Colonic mucosa (tissue), 4 donors: ENCODE results near the gene SLC47A1. TPM values are rescaled to one million over a fixed set of nuclear protein-coding genes. Genes with fewer than 3 reads are reported as not detected.

Experiments
- DNase-seq: peaks from one replicate; pipeline ENCODE4 v3.0.0-alpha.2; 2020
- H3K27ac ChIP-seq: fragments of 200-600 bp; one replicate; pipeline ENCODE4 v1.8.0; 2021
- H3K27me3 ChIP-seq: fragments of 200-600 bp; one replicate; pipeline ENCODE4 v1.8.0; 2021
- H3K36me3 ChIP-seq: fragments of 200-600 bp; one replicate; pipeline ENCODE4 v1.8.0; 2021
- H3K4me1 ChIP-seq: fragments of 200-600 bp; one replicate; pipeline ENCODE4 v1.8.0; 2021; ENCODE audit warnings: mild to moderate bottlenecking
- H3K4me3 ChIP-seq: fragments of 200-600 bp; one replicate; pipeline ENCODE4 v1.8.0; 2021
- H3K9ac ChIP-seq, 2 donors: one replicate each; pipeline ENCODE4 v1.7.0; 2013; ENCODE audit warnings: control low read depth in 2 of 2, low read depth in 2 of 2, low read length in 2 of 2
- H3K9me3 ChIP-seq: fragments of 200-600 bp; one replicate; pipeline ENCODE4 v1.8.0; 2021
- CTCF ChIP-seq: fragments of 200-600 bp; IDR thresholded peaks from one replicate; pipeline ENCODE4 v1.8.0; 2022; ENCODE audit warnings: antibody characterized with exemption, mild to moderate bottlenecking
- intact Hi-C: fragments of 100-400 bp; cut with DNase I; formaldehyde crosslinking; loops from one replicate; pipeline ENCODE4 v1.14.1; 2022
- total RNA-seq, 2 donors: library from RNA; stranded (reverse); fragmentation: NEBNext Ultra II Directional in 1 of 2; extraction: Animal tissue kit (Norgen Biotek cat#: 25700) in 1 of 2; gene quantifications; one replicate each; pipeline ENCODE4 v1.2.1, GENCODE V29; 2021
- donor health status: healthy.
- donor health status: DM: no; HTN: no; CAD: no.
- donor health status: DM: no; HTN: no; CAD: no.

SLC47A1 gene
- total RNA-seq, 2 donors from 2014 or later = 0.37 to 1.0 TPM

- H3K4me1 ChIP-seq = peaks cover 4% of the 10 kb centered on the region
- intact Hi-C loops = no loop called here
- no peak overlapping the region for H3K27ac ChIP-seq
- no peaks in the 10 kb centered on the region for H3K36me3 ChIP-seq
- H3K4me3 ChIP-seq = no peak overlapping the region
- TF ChIP-seq CTCF = no peak
- H3K9me3 ChIP-seq = no peaks in the 10 kb centered on the region
- DNase-seq = no peak
- no peaks in the 10 kb centered on the region for H3K27me3 ChIP-seq
- no peak overlapping the region for H3K9ac ChIP-seq
These were observed 32.3 kb downstream of the SLC47A1 start for GRCh38 chr17:19565817-19566575.

GRCh38 chr17:19567216-19568015 is 33.8 kb downstream of the SLC47A1 start:
- TF ChIP-seq CTCF = no peak
- DNase-seq = no peak
- Histone ChIP-seq H3K27me3 (no peaks in the 10 kb centered on the region), H3K4me1 (peaks cover 7% of the 10 kb centered on the region), H3K9me3 (no peaks in the 10 kb centered on the region), H3K36me3 (no peaks in the 10 kb centered on the region), H3K4me3 (no peak overlapping the region), H3K27ac (no peak overlapping the region), H3K9ac (no peak overlapping the region)
- intact Hi-C loops = no loop called here

- Histone ChIP-seq H3K27me3 (no peaks in the 10 kb centered on the region), H3K4me3 (no peak overlapping the region), H3K4me1 (peaks cover 7% of the 10 kb centered on the region), H3K27ac (no peak overlapping the region), H3K9ac (no peak overlapping the region), H3K9me3 (no peaks in the 10 kb centered on the region), H3K36me3 (no peaks in the 10 kb centered on the region)
- intact Hi-C loops = no loop called here
- no peak for TF ChIP-seq CTCF
- DNase-seq = no peak
These were observed 34.3 kb downstream of the SLC47A1 start for GRCh38 chr17:19568016-19568350.

- DNase-seq = peak; percentile 60
- H3K9me3 ChIP-seq = no peaks in the 10 kb centered on the region
- H3K27ac ChIP-seq = peak overlapping the region; percentile 74
- H3K36me3 ChIP-seq = no peaks in the 10 kb centered on the region
- H3K4me1 ChIP-seq = peaks cover 7% of the 10 kb centered on the region
- H3K27me3 ChIP-seq = no peaks in the 10 kb centered on the region
- no peak overlapping the region for H3K4me3 ChIP-seq
- peak overlapping the region in 1 of 2 donors; percentile 8 for H3K9ac ChIP-seq
- intact Hi-C loops = no loop called here
- no peak for TF ChIP-seq CTCF
These were observed 36.3 kb downstream of the SLC47A1 start for GRCh38 chr17:19569785-19570543.

GRCh38 chr17:19570544-19571062 is 36.9 kb downstream of the SLC47A1 start:
- no peaks in the 10 kb centered on the region for H3K9me3 ChIP-seq
- no peak overlapping the region for H3K4me3 ChIP-seq
- peak; percentile 76 for DNase-seq
- H3K27ac ChIP-seq = peak overlapping the region; percentile 74
- H3K9ac ChIP-seq = peak overlapping the region in 1 of 2 donors; percentile 8
- no peak for TF ChIP-seq CTCF
- H3K27me3 ChIP-seq = no peaks in the 10 kb centered on the region
- no peaks in the 10 kb centered on the region for H3K36me3 ChIP-seq
- peaks cover 7% of the 10 kb centered on the region for H3K4me1 ChIP-seq
- intact Hi-C loops = no loop called here
